Measurements from ENCODE around the gene KIAA0513.

DNA sequence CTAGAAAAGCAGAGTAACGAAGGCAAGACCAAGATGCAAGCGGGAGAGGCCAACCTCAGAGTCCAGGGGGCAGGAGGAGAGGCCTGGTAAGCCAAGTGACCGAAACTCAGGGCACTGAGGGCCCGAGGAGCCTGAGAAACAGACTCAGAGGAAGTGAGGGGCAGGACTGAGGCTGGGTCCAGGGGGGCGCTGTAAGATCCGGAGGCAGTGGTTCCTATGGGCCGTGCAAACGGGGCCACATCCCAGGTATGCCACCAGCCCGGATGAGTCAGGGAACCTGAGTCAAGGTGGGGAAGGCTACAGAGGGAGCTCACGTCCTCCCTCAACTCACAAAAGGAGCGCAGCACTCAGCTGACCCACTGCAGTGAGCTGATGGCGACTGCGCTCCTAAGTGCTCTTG, 24.5 kb upstream of the KIAA0513 start:
- TF ChIP-seq, protein P1, sequence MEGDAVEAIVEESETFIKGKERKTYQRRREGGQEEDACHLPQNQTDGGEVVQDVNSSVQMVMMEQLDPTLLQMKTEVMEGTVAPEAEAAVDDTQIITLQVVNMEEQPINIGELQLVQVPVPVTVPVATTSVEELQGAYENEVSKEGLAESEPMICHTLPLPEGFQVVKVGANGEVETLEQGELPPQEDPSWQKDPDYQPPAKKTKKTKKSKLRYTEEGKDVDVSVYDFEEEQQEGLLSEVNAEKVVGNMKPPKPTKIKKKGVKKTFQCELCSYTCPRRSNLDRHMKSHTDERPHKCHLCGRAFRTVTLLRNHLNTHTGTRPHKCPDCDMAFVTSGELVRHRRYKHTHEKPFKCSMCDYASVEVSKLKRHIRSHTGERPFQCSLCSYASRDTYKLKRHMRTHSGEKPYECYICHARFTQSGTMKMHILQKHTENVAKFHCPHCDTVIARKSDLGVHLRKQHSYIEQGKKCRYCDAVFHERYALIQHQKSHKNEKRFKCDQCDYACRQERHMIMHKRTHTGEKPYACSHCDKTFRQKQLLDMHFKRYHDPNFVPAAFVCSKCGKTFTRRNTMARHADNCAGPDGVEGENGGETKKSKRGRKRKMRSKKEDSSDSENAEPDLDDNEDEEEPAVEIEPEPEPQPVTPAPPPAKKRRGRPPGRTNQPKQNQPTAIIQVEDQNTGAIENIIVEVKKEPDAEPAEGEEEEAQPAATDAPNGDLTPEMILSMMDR (IDR thresholded peaks at IDR 0.05) = no peak
- TF ChIP-seq POLR2A (IDR thresholded peaks at IDR 0.05) = no peak

All from Peyer's patch (tissue), 4 donors.